Cortex of kidney (tissue), 1 donor: ENCODE data around the gene TMEM259.

Source experiments
- DNase-seq: peaks from one replicate; lab custom pipeline; 2025; lab: John Stamatoyannopoulos, UW

TMEM259 gene

GRCh38 chr19:986083-986482, 34.8 kb downstream of the TMEM259 start:
- no peak for DNase-seq

- DNase-seq = no peak
Measured at GRCh38 chr19:984165-984967, 36.6 kb downstream of the TMEM259 start, which contains the start of gene WDR18. TSS of gene WDR18 (plus strand) at chr19:984345. CDS start at chr19:984354, 9 bp downstream.

DNA sequence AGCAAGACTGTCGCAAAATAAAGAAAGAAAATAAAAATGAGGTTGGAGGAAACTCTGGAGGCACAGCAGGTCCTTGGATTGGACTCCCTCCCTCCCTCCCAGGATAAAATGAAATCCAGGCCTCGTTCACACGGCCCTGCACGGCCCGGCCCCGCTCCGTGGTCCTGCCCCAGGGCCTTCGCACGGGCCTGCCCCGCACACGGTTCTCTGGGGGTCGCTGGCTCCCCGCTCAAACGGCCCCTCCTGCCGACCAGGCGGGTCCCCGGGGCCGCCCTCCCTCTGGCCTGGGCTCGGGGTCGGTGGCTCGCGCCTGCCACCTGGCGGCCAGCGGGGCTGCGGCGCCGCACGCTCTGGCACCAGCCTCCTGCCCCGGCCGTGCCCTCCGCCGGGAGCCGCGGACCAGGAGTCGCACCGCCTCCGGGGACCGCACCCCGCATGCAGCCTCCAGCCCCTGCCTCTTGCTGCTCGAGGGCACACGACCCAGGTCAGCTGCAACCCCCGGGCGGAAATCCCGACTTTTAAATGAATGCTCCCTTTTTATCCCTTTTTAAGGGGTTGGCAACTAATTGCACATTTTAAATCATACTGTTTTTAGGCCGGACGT, 38.3 kb downstream of the TMEM259 start:
- no peak for DNase-seq

- DNase-seq = no peak
Measured at GRCh38 chr19:980133-980998, 40.6 kb downstream of the TMEM259 start.

DNA sequence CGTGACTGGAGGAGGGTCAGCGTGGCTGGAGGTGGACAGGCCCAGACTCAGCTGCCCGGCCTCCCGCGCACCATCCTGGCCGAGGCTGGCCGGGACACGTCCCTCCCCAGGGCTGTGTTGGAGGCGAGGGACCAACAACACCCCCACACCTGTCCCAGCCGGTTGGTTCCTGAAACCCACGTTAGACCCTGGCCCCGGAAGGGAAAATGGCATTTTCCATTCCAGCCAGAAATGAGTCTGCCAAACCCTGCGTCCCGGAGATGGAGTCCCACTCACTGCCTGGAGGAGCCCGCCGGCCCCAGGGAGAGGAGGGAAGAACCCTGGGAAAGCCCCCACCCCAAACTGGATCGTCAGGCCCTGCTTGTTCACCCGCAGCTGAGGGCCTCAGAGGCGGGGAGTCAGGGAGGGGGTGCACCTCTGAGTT, 41.6 kb downstream of the TMEM259 start:
- DNase-seq = no peak

DNA sequence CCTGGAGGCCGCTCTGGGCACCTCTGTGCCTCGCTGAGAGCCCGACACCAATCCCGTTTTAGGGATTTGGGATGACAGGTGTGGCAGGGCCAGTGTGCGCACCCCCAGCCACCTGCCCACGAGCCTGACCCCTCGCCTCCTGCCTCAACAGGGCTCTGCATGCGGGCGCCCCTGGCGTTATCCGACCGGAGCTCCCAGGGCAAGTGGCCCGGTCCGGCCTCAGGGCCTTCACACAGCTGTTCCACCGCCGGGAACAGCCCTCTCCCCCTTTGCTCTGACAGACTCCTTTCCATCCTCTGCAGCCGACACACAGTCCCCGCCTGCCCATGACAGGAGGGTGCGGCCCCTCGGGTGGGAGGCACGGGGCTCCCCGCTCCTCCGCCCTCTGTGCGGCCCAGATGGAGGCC, 43.9 kb downstream of the TMEM259 start:
- DNase-seq = no peak

GRCh38 chr19:976476-976875, 44.4 kb downstream of the TMEM259 start:
- no peak for DNase-seq

DNA sequence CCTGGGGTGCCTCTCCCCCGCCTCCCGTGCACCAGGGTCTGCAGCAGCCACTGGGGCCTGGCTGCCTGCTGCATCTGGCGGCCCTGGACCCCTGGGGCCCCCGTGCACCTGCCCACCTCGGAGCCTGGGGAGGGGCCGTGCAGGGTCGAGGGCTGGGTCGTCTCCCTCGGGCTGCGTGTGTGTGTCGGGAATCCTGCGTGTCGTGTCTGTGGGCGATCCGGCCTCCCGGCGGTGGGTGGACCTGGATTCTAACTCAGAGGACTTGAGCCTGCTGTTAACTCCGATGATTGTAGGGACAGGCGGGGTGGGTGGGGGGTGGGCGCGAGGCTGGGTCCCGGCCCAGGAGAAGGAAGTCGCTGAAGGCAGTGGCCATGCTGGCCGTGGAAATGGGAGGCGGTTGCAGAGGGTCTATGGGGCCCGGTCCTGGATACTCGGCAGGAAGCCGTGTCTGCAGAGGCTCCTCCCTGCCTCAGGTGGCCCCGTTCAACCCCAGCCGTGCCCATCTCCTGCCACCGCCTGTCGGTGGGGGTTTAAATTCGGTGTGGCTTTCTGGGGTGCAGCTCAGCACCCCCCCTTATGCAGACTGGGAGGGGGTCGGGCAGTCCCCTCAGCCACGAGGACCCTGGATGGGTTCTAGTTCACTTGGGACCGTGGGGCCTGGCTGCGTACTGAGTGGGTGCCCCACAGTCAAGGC, 46.2 kb downstream of the TMEM259 start:
- DNase-seq = no peak

- DNase-seq = no peak
Measured at GRCh38 chr19:973726-974563, 47.0 kb downstream of the TMEM259 start.

- no peak for DNase-seq
Measured at GRCh38 chr19:972281-972680, 48.6 kb downstream of the TMEM259 start.

GRCh38 chr19:971795-972194, 49.1 kb downstream of the TMEM259 start:
- no peak for DNase-seq

DNA sequence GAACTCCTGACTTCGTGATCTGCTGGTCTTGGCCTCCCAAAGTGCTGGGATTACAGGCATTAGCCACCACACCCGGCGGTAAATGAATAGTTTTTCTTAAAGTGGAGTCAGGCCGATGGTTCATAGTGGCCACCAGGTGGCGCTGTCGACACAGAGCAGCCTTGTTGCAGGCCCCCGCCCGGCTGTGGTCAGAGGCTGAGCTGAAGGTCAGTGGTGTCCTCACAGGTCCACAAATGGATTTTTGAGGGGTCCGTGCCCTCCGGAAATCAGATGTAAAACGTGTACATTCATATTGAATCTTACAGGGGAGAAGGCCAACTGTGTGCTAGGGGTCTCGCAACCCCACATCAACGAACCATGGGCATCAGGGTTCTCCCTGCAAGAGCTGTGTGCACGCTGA, 50.2 kb downstream of the TMEM259 start:
- no peak for DNase-seq

GRCh38 chr19:966485-967088, 54.3 kb downstream of the TMEM259 start:
- DNase-seq = no peak

DNA sequence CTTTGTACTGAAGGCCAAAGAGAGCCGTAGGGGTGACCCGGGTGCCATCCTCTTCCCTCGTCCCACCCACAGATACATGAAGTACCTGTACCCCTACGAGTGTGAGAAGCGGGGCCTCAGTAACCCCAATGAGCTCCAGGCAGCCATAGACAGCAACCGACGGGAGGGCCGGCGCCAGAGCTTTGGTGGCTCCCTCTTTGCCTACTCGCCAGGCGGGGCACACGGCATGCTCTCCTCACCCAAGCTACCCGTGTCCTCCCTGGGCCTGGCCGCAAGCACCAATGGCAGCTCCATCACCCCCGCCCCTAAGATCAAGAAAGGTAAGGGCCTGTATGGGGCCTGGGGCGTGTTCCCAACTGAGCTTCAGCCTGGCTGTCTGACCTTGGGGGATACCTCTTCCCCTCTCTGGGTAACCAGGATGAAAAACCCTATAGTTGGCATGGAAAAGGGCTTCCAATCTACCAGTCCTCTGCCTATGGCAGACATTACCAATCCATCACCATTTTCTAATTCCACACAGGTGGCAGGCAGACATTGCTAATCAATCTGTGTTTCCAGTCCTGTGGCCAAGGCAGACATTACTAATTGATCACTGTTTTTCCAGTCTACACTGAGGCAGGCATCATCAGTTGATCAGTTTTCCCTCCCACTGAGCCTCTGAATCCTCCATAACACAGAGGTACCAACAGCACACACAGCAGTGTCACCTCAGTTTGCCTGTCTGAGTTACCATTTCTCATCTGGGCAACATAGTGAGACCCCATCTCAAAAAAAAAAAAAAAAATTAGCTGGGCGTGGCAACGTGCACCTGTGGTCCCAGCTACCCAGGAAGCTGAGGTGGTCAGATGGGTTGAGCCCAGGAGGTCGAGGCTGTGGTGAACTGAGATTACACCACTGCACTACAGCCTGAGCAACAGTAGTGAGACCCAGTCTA, 55.9 kb downstream of the TMEM259 start:
- no peak for DNase-seq

DNA sequence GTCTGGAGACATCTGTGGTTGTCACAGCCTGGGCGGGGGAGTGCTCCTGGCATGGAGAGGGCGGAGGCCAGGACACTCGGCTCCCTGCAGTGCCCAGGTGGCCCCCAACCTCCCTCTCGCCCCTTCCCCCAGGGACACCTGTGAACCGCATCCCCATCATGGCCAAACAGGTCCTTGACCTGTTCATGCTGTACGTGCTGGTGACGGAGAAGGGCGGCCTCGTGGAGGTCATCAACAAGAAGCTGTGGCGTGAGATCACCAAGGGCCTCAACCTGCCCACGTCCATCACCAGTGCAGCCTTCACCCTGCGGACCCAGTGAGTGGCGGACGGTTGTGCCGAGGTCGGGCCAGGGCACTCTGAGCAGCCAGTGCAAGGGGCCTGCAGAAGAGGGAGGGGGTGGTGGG, 56.8 kb downstream of the TMEM259 start:
- DNase-seq = no peak

- DNase-seq = no peak
Measured at GRCh38 chr19:963486-963951, 57.4 kb downstream of the TMEM259 start.

GRCh38 chr19:962683-963400, 58.1 kb downstream of the TMEM259 start:
- no peak for DNase-seq

DNA sequence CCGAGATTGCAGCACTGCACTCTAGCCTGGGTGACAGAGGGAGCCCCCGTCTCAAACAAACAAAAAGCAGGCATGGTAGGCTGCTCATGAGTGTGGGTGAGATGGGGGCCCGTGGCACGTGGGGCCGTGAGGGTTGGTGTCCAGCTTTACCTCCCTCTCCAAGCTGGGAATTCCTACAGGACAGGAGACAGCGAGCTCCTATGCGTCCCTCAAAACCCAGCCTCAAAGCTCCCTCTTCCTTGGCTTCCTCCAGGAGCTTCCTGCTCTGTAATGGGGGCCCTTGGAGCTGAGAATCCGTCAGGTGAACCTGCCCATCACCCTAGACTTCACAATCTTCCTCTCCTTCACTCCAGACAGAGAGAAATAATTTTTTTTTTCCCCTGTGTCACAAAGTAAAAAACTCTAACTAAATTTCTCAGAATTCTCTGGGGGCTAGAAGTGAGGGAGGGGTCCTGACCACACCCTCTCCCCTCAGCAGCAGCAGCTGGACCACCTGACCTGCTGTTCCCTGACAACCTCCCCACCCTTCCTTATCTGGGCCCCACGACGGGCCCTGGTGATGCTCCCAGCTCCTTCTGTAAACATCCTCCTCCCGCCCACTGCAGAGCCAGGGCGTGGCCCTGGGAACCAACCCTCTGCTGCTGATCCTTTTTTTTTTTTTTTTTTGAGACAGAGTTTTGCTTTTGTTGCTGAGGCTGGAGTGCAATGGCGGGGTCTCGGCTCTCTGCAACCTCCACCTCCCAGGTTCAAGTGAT, 58.9 kb downstream of the TMEM259 start:
- DNase-seq = no peak
